Epithelial cell of alveolus of lung (primary cell): ENCODE data around the gene SZRD1. TPM values are rescaled to one million over a fixed set of nuclear protein-coding genes. Genes with fewer than 3 reads are reported as not detected.

Source experiments
- total RNA-seq: library from RNA; depleted of rRNA; stranded (reverse); fragments of >200 nt; gene quantifications from 2 replicates; pipeline ENCODE4 v1.2.1, GENCODE V29; 2015

Gene SZRD1
- total RNA-seq = 71.1 and 76.2 TPM in 2 replicates

GRCh38 chr1:16366722-16367257 lies at the start of gene SZRD1:
SZRD1 (plus strand) TSS chr1:16367242; CDS start chr1:16367258, 16 bp downstream.

GRCh38 chr1:16351994-16352841 lies 14.8 kb upstream of the SZRD1 start, which contains the start of gene FBXO42:
FBXO42 (minus strand) TSS chr1:16352480; CDS start chr1:16315418, 37,062 bp downstream.

GRCh38 chr1:16436946-16437474 lies 70.0 kb downstream of the SZRD1 start, which contains the start of gene SPATA21:
SPATA21 (minus strand) TSS chr1:16437424; CDS start chr1:16431371, 6,053 bp downstream.

GRCh38 chr1:16440470-16441281 lies 73.6 kb downstream of the SZRD1 start, which contains the start of gene NECAP2:
NECAP2 (plus strand) TSS chr1:16440724; CDS start chr1:16440762, 38 bp downstream.

Other genes with a start within 250 kb of the SZRD1 start
- 14.9 and 52.8 TPM in 2 replicates for gene EPHA2, start 211.2 kb upstream of the SZRD1 start, total RNA-seq
- gene ARHGEF19, start 154.6 kb upstream of the SZRD1 start, total RNA-seq = 9.4 and 13.3 TPM in 2 replicates
- gene CPLANE2, start 130.1 kb upstream of the SZRD1 start, total RNA-seq = 3.6 and 11.4 TPM in 2 replicates
- gene FBXO42, start 14.8 kb upstream of the SZRD1 start, total RNA-seq = 21.1 and 24.4 TPM in 2 replicates
- not detected in 2 replicates for gene SPATA21, start 70.2 kb downstream of the SZRD1 start, total RNA-seq
- gene NECAP2, start 73.5 kb downstream of the SZRD1 start, total RNA-seq = 54.7 and 91.0 TPM in 2 replicates
- under 0.01 TPM in 2 replicates for gene RNU1-1, start 147.0 kb downstream of the SZRD1 start, total RNA-seq
- 4.9 and 14.1 TPM in 2 replicates for gene NBPF1, start 246.3 kb downstream of the SZRD1 start, total RNA-seq